ENCODE data around the gene CALU.

GRCh38 chr7:128743112-128743772, 4.1 kb downstream of the CALU start:
- TF ChIP-seq, protein P1, sequence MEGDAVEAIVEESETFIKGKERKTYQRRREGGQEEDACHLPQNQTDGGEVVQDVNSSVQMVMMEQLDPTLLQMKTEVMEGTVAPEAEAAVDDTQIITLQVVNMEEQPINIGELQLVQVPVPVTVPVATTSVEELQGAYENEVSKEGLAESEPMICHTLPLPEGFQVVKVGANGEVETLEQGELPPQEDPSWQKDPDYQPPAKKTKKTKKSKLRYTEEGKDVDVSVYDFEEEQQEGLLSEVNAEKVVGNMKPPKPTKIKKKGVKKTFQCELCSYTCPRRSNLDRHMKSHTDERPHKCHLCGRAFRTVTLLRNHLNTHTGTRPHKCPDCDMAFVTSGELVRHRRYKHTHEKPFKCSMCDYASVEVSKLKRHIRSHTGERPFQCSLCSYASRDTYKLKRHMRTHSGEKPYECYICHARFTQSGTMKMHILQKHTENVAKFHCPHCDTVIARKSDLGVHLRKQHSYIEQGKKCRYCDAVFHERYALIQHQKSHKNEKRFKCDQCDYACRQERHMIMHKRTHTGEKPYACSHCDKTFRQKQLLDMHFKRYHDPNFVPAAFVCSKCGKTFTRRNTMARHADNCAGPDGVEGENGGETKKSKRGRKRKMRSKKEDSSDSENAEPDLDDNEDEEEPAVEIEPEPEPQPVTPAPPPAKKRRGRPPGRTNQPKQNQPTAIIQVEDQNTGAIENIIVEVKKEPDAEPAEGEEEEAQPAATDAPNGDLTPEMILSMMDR (IDR thresholded peaks at IDR 0.05), result no peak
- TF ChIP-seq POLR2A (IDR thresholded peaks at IDR 0.05), result no peak
